TTC549 (cell line): ENCODE measurements around the gene P2RY8.
"Not testable (repeated sequence)": the region's sequence is repeated elsewhere in the genome, so short reads cannot be mapped to it uniquely, and the experiment has no call there.

Experiments used
- FAIRE-seq: peaks from 2 replicates; lab custom pipeline; 2012; peaks lifted over from hg19 to GRCh38; lab: Jason Lieb, UNC

Gene P2RY8

GRCh38 chrX:1518512-1518911 lies 18.5 kb downstream of the P2RY8 start:
- no peak for FAIRE-seq

GRCh38 chrX:1516596-1517104 lies 20.3 kb downstream of the P2RY8 start:
- no peak for FAIRE-seq

- no peak for FAIRE-seq
Observed at GRCh38 chrX:1511829-1512228, 25.2 kb downstream of the P2RY8 start.

GRCh38 chrX:1511150-1511549 lies 25.8 kb downstream of the P2RY8 start:
- no peak for FAIRE-seq

- FAIRE-seq: no peak
Observed at GRCh38 chrX:1507511-1508463, 29.2 kb downstream of the P2RY8 start.

GRCh38 chrX:1506916-1507315 lies 30.1 kb downstream of the P2RY8 start:
- FAIRE-seq: no peak

- FAIRE-seq: no peak
Observed at GRCh38 chrX:1502853-1503252, 34.1 kb downstream of the P2RY8 start.

- FAIRE-seq: no peak
Observed at GRCh38 chrX:1502241-1502640, 34.7 kb downstream of the P2RY8 start.

GRCh38 chrX:1500701-1501624 lies 36.0 kb downstream of the P2RY8 start:
- no peak for FAIRE-seq

- no peak for FAIRE-seq
Observed at GRCh38 chrX:1496076-1496475, 40.9 kb downstream of the P2RY8 start.

GRCh38 chrX:1493877-1494510 lies 43.0 kb downstream of the P2RY8 start:
- no peak for FAIRE-seq

- FAIRE-seq: no peak
Observed at GRCh38 chrX:1493412-1493811, 43.6 kb downstream of the P2RY8 start.

- no peak for FAIRE-seq
Observed at GRCh38 chrX:1492421-1493012, 44.5 kb downstream of the P2RY8 start.

- FAIRE-seq: no peak
Observed at GRCh38 chrX:1491851-1492349, 45.1 kb downstream of the P2RY8 start.

- not testable (repeated sequence) for FAIRE-seq
Observed at GRCh38 chrX:1491248-1491647, 45.7 kb downstream of the P2RY8 start.

GRCh38 chrX:1490723-1491122 lies 46.3 kb downstream of the P2RY8 start:
- FAIRE-seq: not testable (repeated sequence)

- FAIRE-seq: not testable (repeated sequence)
Observed at GRCh38 chrX:1489354-1489753, 47.6 kb downstream of the P2RY8 start.

- FAIRE-seq: no peak
Observed at GRCh38 chrX:1488745-1489144, 48.2 kb downstream of the P2RY8 start.

- FAIRE-seq: no peak
Observed at GRCh38 chrX:1488141-1488540, 48.8 kb downstream of the P2RY8 start.

GRCh38 chrX:1487401-1487800 lies 49.6 kb downstream of the P2RY8 start:
- no peak for FAIRE-seq

GRCh38 chrX:1486749-1487361 lies 50.1 kb downstream of the P2RY8 start:
- no peak for FAIRE-seq
